H9 (cell line): Measurements from ENCODE around the gene CXorf58. TPM values are rescaled to one million over a fixed set of nuclear protein-coding genes. Genes with fewer than 3 reads are reported as not detected.

Experiments used
- DNase-seq: peaks from one replicate; pipeline ENCODE4 v3.0.0-alpha.2; 2017
- H2AFZ ChIP-seq: one replicate; pipeline ENCODE4 v1.6.1; 2013; ENCODE audit warnings: mild to moderate bottlenecking, low read length, control low read depth, moderate library complexity
- H2AK5ac ChIP-seq: 2 replicates; pipeline ENCODE4 v1.6.1; 2013; ENCODE audit warnings: low read length, control low read depth, mixed read lengths; ENCODE audit not compliant: insufficient read length
- H2BK120ac ChIP-seq: one replicate; pipeline ENCODE4 v1.6.1; 2013; ENCODE audit warnings: low read depth, mild to moderate bottlenecking, low read length, control low read depth, inconsistent platforms; ENCODE audit not compliant: poor library complexity, severe bottlenecking
- H2BK12ac ChIP-seq: 2 replicates; pipeline ENCODE4 v1.6.1; 2013; ENCODE audit warnings: low read length, control low read depth, mixed read lengths, low read depth; ENCODE audit not compliant: insufficient read length
- H2BK15ac ChIP-seq: 2 replicates; pipeline ENCODE4 v1.6.1; 2013; ENCODE audit warnings: low read depth, low read length, control low read depth
- H2BK20ac ChIP-seq: one replicate; pipeline ENCODE4 v1.6.1; 2013; ENCODE audit warnings: low read depth, mild to moderate bottlenecking, low read length, control low read depth, inconsistent platforms; ENCODE audit not compliant: poor library complexity, severe bottlenecking
- H2BK5ac ChIP-seq: 2 replicates; pipeline ENCODE4 v1.6.1; 2013; ENCODE audit warnings: low read length, control low read depth, mixed read lengths; ENCODE audit not compliant: insufficient read length
- H3K14ac ChIP-seq: 2 replicates; pipeline ENCODE4 v1.6.1; 2013; ENCODE audit warnings: low read length, control low read depth; ENCODE audit not compliant: insufficient read depth
- H3K18ac ChIP-seq: 2 replicates; pipeline ENCODE4 v1.6.1; 2013; ENCODE audit warnings: low read depth, mild to moderate bottlenecking, mixed read lengths, low read length, control low read depth; ENCODE audit not compliant: insufficient read length
- H3K23ac ChIP-seq: 2 replicates; pipeline ENCODE4 v1.6.1; 2013; ENCODE audit warnings: low read length, control low read depth, mixed read lengths, low read depth; ENCODE audit not compliant: insufficient read length
- H3K23me2 ChIP-seq: 2 replicates; pipeline ENCODE4 v1.6.1; 2013; ENCODE audit warnings: low read depth, mild to moderate bottlenecking, mixed read lengths, low read length, control low read depth; ENCODE audit not compliant: insufficient read length, poor library complexity, severe bottlenecking
- H3K27ac ChIP-seq: 2 replicates; pipeline ENCODE4 v1.5.1; 2013; ENCODE audit warnings: low read length, control low read depth, mixed read lengths, low read depth; ENCODE audit not compliant: insufficient read length
- H3K27me3 ChIP-seq: 2 replicates; pipeline ENCODE4 v1.6.1; 2013; ENCODE audit warnings: low read length, control low read depth, inconsistent platforms; ENCODE audit not compliant: insufficient read depth
- H3K4ac ChIP-seq: 2 replicates; pipeline ENCODE4 v1.6.1; 2013; ENCODE audit warnings: low read depth, mild to moderate bottlenecking, control low read depth, inconsistent platforms, low read length, moderate library complexity
- H3K4me1 ChIP-seq: 2 replicates; pipeline ENCODE4 v1.6.1; 2013; ENCODE audit warnings: low read length, control low read depth, inconsistent platforms; ENCODE audit not compliant: insufficient read depth
- H3K4me2 ChIP-seq: 2 replicates; pipeline ENCODE4 v1.6.1; 2013; ENCODE audit warnings: low read length, control low read depth, mixed read lengths; ENCODE audit not compliant: insufficient read length, insufficient read depth
- H3K56ac ChIP-seq: 2 replicates; pipeline ENCODE4 v1.6.1; 2013; ENCODE audit warnings: low read depth, mild to moderate bottlenecking, mixed read lengths, low read length, control low read depth; ENCODE audit not compliant: insufficient read length
- H3K79me1 ChIP-seq: 2 replicates; pipeline ENCODE4 v1.6.1; 2013; ENCODE audit warnings: low read depth, mild to moderate bottlenecking, moderate library complexity, low read length, control low read depth, inconsistent platforms; ENCODE audit not compliant: insufficient read depth, poor library complexity, severe bottlenecking
- H3K79me2 ChIP-seq: 2 replicates; pipeline ENCODE4 v1.6.1; 2013; ENCODE audit warnings: low read length, control low read depth, inconsistent platforms; ENCODE audit not compliant: insufficient read depth
- H3K9ac ChIP-seq: 2 replicates; pipeline ENCODE4 v1.6.1; 2013; ENCODE audit warnings: low read length, control low read depth, mixed read lengths; ENCODE audit not compliant: insufficient read length; ENCODE audit errors: extremely low read depth
- H3K9me3 ChIP-seq: one replicate; pipeline ENCODE4 v1.6.1; 2013; ENCODE audit warnings: low read depth, low read length, inconsistent platforms; ENCODE audit not compliant: control insufficient read depth
- H3T11ph ChIP-seq: one replicate; pipeline ENCODE4 v1.6.1; 2013; ENCODE audit warnings: mild to moderate bottlenecking, low read length, control low read depth, inconsistent platforms
- H4K20me1 ChIP-seq: one replicate; pipeline ENCODE4 v1.6.1; 2013; ENCODE audit not compliant: control insufficient read depth, insufficient read length, insufficient read depth
- H4K5ac ChIP-seq: 2 replicates; pipeline ENCODE4 v1.6.1; 2013; ENCODE audit warnings: low read depth, mild to moderate bottlenecking, mixed read lengths, low read length, control low read depth; ENCODE audit not compliant: insufficient read length
- H4K8ac ChIP-seq: replicated peaks from 2 replicates; pipeline ENCODE4 v1.6.1; 2013; ENCODE audit warnings: low read length, control low read depth, mixed read lengths, low read depth; ENCODE audit not compliant: insufficient read length
- H4K91ac ChIP-seq: 2 replicates; pipeline ENCODE4 v1.6.1; 2013; ENCODE audit warnings: low read depth, mild to moderate bottlenecking, moderate library complexity, mixed read lengths, low read length, control low read depth; ENCODE audit not compliant: insufficient read length
- H3K27ac Mint-ChIP-seq, 3 experiments: 2 replicates in 2 of 3; 3 replicates in 1 of 3; pipeline ENCODE4 v1.8.0; 2020 to 2021; ENCODE audit warnings: mixed read lengths in 3 of 3, mild to moderate bottlenecking in 1 of 3, moderate library complexity in 1 of 3
- H3K27me3 Mint-ChIP-seq: 2 replicates; pipeline ENCODE4 v1.8.0; 2021; ENCODE audit warnings: low read depth, mild to moderate bottlenecking, moderate library complexity, mixed read lengths
- H3K36me3 Mint-ChIP-seq, 3 experiments: 2 replicates in 2 of 3; 3 replicates in 1 of 3; pipeline ENCODE4 v1.8.0; 2020 to 2021; ENCODE audit warnings: low read depth in 3 of 3, mixed read lengths in 3 of 3; ENCODE audit not compliant: insufficient read depth in 1 of 3
- H3K4me1 Mint-ChIP-seq, 2 experiments: 2 replicates each; pipeline ENCODE4 v1.8.0; 2020; ENCODE audit warnings: mixed read lengths in 2 of 2
- H3K4me3 Mint-ChIP-seq, 2 experiments: 2 replicates in 1 of 2; 3 replicates in 1 of 2; pipeline ENCODE4 v1.8.0; 2020 to 2021; ENCODE audit warnings: mild to moderate bottlenecking in 2 of 2, mixed read lengths in 2 of 2, moderate library complexity in 1 of 2
- H3K9me3 Mint-ChIP-seq, 2 experiments: 2 replicates in 1 of 2; 3 replicates in 1 of 2; pipeline ENCODE4 v1.8.0; 2020; ENCODE audit warnings: mild to moderate bottlenecking in 2 of 2, mixed read lengths in 2 of 2, moderate library complexity in 1 of 2
- WGBS: extraction: QIAGEN DNeasy Blood & Tissue Kit; methylation state at CpG from one replicate; pipeline ENCODE4 v1.1.7; 2013; ENCODE audit warnings: missing lambda C conversion rate, low lambda C conversion rate, mixed read lengths; ENCODE audit not compliant: insufficient read length; ENCODE audit errors: extremely low coverage; 5-methylcytosine and 5-hydroxymethylcytosine counted together
- total RNA-seq: library from RNA; stranded (reverse); gene quantifications from 2 replicates; pipeline ENCODE4 v1.2.1, GENCODE V29; 2021
- TF ChIP-seq, protein P1 (sequence below): fragments of 200-600 bp; sonication (generic); conservative IDR thresholded peaks from 3 replicates; pipeline ENCODE4 v1.8.0; 2021; ENCODE audit warnings: antibody characterized with exemption, mild to moderate bottlenecking

Gene CXorf58
- total RNA-seq, 1 experiment from 2014 or later = not detected

DNA sequence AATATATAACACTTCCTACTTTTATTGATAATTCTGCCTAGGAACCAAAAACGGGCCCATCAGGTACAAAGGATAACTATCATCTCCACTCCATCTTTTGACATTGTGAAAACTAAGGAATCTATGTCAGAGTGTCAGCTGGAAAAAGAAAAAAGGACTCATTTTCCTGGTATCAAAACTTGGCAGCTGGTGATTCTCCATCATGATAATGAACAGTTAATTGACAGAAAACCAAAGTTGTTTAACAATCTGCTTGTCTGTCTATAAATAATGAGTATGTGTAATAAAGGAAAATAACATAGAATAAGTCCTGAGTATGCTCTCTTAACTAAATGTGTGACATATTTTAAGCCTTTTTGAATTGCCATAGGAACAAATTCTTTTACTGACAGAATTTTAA lies 31.4 kb downstream of the CXorf58 start:
- Histone ChIP-seq H3K4ac (no peak overlapping the region), H4K20me1 (no peaks in the 10 kb centered on the region), H3K56ac (no peak overlapping the region), H3T11ph (no peak overlapping the region), H2BK12ac (no peak overlapping the region), H2AFZ (no peak overlapping the region), H4K5ac (no peak overlapping the region), H3K23ac (no peak overlapping the region), H3K79me1 (no peaks in the 10 kb centered on the region), H4K8ac (no peak overlapping the region), H3K27ac (no peak overlapping the region), H3K9me3 (no peaks in the 10 kb centered on the region), H4K91ac (no peak overlapping the region), H3K27me3 (no peaks in the 10 kb centered on the region), H2AK5ac (no peak overlapping the region), H3K14ac (no peak overlapping the region), H2BK15ac (no peak overlapping the region), H3K4me2 (no peak overlapping the region), H2BK5ac (no peak overlapping the region), H3K79me2 (no peaks in the 10 kb centered on the region), H3K18ac (no peak overlapping the region), H3K4me1 (no peaks in the 10 kb centered on the region; the same call in 1 of the 2 replicates), H2BK20ac (no peak overlapping the region), H3K9ac (no peak overlapping the region), H2BK120ac (no peak overlapping the region), H3K23me2 (no peaks in the 10 kb centered on the region)
- no peaks in the 10 kb centered on the region for H3K36me3 Mint-ChIP-seq
- TF ChIP-seq, protein P1, sequence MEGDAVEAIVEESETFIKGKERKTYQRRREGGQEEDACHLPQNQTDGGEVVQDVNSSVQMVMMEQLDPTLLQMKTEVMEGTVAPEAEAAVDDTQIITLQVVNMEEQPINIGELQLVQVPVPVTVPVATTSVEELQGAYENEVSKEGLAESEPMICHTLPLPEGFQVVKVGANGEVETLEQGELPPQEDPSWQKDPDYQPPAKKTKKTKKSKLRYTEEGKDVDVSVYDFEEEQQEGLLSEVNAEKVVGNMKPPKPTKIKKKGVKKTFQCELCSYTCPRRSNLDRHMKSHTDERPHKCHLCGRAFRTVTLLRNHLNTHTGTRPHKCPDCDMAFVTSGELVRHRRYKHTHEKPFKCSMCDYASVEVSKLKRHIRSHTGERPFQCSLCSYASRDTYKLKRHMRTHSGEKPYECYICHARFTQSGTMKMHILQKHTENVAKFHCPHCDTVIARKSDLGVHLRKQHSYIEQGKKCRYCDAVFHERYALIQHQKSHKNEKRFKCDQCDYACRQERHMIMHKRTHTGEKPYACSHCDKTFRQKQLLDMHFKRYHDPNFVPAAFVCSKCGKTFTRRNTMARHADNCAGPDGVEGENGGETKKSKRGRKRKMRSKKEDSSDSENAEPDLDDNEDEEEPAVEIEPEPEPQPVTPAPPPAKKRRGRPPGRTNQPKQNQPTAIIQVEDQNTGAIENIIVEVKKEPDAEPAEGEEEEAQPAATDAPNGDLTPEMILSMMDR = no peak
- H3K9me3 Mint-ChIP-seq = no peaks in the 10 kb centered on the region
- H3K4me3 Mint-ChIP-seq = no peak overlapping the region
- no peak overlapping the region for H3K27ac Mint-ChIP-seq
- H3K27me3 Mint-ChIP-seq = peaks cover 3% of the 10 kb centered on the region; the same call in 1 of the 2 replicates
- no peak for DNase-seq
- peaks cover 10 to 22% of the 10 kb centered on the region in 2 experiments for H3K4me1 Mint-ChIP-seq
- no CpG with 5 or more reads among the region's 1 CpG for WGBS
